Fibroblast of lung (primary cell): ENCODE results near the gene HPSE2. TPM values are rescaled to one million over a fixed set of nuclear protein-coding genes. Genes with fewer than 3 reads are reported as not detected.

Experiments used
- DNase-seq, 2 donors: peaks; one replicate each; pipeline versions ENCODE4 v3.0.0 to v3.0.0-alpha.2; 2010; ENCODE audit warnings: low read depth in 2 of 2
- H2AFZ ChIP-seq: 2 replicates; pipeline ENCODE4 v1.5.1; 2012; ENCODE audit warnings: low read length, control low read depth, inconsistent platforms
- H3K27ac ChIP-seq: 2 replicates; pipeline ENCODE4 v1.5.1; 2011; ENCODE audit warnings: low read length, control low read depth; ENCODE audit not compliant: insufficient read depth
- H3K27me3 ChIP-seq: 2 replicates; pipeline ENCODE4 v1.5.1; 2011; ENCODE audit warnings: mild to moderate bottlenecking, low read length; ENCODE audit not compliant: control insufficient read depth, insufficient read depth
- H3K36me3 ChIP-seq: 2 replicates; pipeline ENCODE4 v1.5.1; 2011; ENCODE audit warnings: low read length; ENCODE audit not compliant: control insufficient read depth, insufficient read depth
- H3K4me1 ChIP-seq: 2 replicates; pipeline ENCODE4 v1.5.1; 2011; ENCODE audit warnings: low read length; ENCODE audit not compliant: control insufficient read depth, insufficient read depth; ENCODE audit errors: extremely low read depth
- H3K4me2 ChIP-seq: 2 replicates; pipeline ENCODE4 v1.5.1; 2011; ENCODE audit warnings: low read length, control low read depth; ENCODE audit not compliant: insufficient read depth; ENCODE audit errors: extremely low read depth
- H3K4me3 ChIP-seq, 4 experiments: fragments of 200-600 bp in 1 of 4; sonication (generic) in 1 of 4; replicated peaks in 1 of 4; 2 replicates each; pipeline ENCODE4 v1.5.1; 2011 to 2016; ENCODE audit warnings: low read length in 4 of 4, low read depth in 3 of 4, mild to moderate bottlenecking in 3 of 4, control low read depth in 2 of 4, inconsistent platforms in 1 of 4, mixed read lengths in 1 of 4; ENCODE audit not compliant: insufficient read depth in 1 of 4; ENCODE audit errors: control extremely low read depth in 1 of 4
- H3K79me2 ChIP-seq: 2 replicates; pipeline ENCODE4 v1.5.1; 2012; ENCODE audit warnings: mild to moderate bottlenecking, low read length, inconsistent platforms; ENCODE audit not compliant: control insufficient read depth, insufficient read depth
- H3K9ac ChIP-seq: 2 replicates; pipeline ENCODE4 v1.5.1; 2011; ENCODE audit warnings: mild to moderate bottlenecking, low read length, control low read depth; ENCODE audit not compliant: insufficient read depth
- H3K9me3 ChIP-seq: 2 replicates; pipeline ENCODE4 v1.5.1; 2012; ENCODE audit warnings: low read depth, low read length; ENCODE audit not compliant: control insufficient read depth, insufficient read depth
- H4K20me1 ChIP-seq: 2 replicates; pipeline ENCODE4 v1.5.1; 2011; ENCODE audit warnings: low read length; ENCODE audit not compliant: control insufficient read depth, insufficient read depth; ENCODE audit errors: extremely low read depth
- EZH2 ChIP-seq: IDR thresholded peaks from 2 replicates; pipeline ENCODE4 v1.5.1; 2012; ENCODE audit warnings: low read length, control low read depth, mild to moderate bottlenecking; ENCODE audit errors: missing control alignments
- polyA plus RNA-seq, 2 donors: library from polyadenylated mRNA; depleted of rRNA in 1 of 2; stranded (reverse) in 1 of 2; unstranded in 1 of 2; fragments of >200 nt; gene quantifications; 2 replicates each; pipeline ENCODE4 v1.2.1, GENCODE V29; 2011 to 2012; ENCODE audit warnings: missing spikeins in 1 of 2
- total RNA-seq: library from RNA; depleted of rRNA; stranded (reverse); fragments of >200 nt; gene quantifications from 2 replicates; pipeline ENCODE4 v1.2.1, GENCODE V29; 2014
- TF ChIP-seq, protein P1 (sequence below), 2 donors: IDR thresholded peaks in 1 of 2; conservative IDR thresholded peaks in 1 of 2; 1 replicate in 1 of 2; 2 replicates in 1 of 2; pipeline ENCODE4 v1.5.1; 2011 to 2012; ENCODE audit warnings: low read length in 2 of 2, control low read depth in 1 of 2, inconsistent platforms in 1 of 2, low read depth in 1 of 2, mild to moderate bottlenecking in 1 of 2

HPSE2 gene
- total and polyA plus RNA-seq, 2 donors (not counting 1 experiment from before 2014, with no cell fraction given): 0.02 to 0.17 TPM

DNA sequence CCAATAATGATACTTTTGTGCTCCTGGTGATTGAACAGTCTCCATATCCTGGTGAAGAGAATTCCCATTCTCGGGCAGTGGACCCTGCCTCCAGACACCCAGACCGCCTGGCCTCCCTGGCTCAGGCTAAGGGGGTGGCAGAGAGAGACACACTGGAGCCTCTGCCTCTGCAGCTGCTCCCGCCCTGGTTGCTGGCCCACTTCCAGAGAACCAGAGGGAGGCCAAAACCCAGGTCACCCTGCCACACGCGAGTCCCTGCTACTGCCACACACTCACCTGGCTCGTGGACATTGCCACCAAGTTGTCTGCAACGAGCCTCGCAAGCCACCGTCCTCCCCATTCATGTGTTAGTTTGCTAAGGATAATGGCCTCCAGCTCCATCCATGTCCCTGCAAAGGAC, 221.8 kb downstream of the HPSE2 start:
- Histone ChIP-seq H2AFZ (no peak overlapping the region), H3K27ac (no peak overlapping the region), H3K79me2 (no peaks in the 10 kb centered on the region), H3K4me2 (no peak overlapping the region), H3K4me3 (no peak overlapping the region), H3K27me3 (no peaks in the 10 kb centered on the region), H3K36me3 (no peaks in the 10 kb centered on the region), H4K20me1 (no peaks in the 10 kb centered on the region), H3K9ac (no peak overlapping the region), H3K9me3 (no peaks in the 10 kb centered on the region), H3K4me1 (no peaks in the 10 kb centered on the region)
- TF ChIP-seq EZH2: no peak
- TF ChIP-seq, protein P1, sequence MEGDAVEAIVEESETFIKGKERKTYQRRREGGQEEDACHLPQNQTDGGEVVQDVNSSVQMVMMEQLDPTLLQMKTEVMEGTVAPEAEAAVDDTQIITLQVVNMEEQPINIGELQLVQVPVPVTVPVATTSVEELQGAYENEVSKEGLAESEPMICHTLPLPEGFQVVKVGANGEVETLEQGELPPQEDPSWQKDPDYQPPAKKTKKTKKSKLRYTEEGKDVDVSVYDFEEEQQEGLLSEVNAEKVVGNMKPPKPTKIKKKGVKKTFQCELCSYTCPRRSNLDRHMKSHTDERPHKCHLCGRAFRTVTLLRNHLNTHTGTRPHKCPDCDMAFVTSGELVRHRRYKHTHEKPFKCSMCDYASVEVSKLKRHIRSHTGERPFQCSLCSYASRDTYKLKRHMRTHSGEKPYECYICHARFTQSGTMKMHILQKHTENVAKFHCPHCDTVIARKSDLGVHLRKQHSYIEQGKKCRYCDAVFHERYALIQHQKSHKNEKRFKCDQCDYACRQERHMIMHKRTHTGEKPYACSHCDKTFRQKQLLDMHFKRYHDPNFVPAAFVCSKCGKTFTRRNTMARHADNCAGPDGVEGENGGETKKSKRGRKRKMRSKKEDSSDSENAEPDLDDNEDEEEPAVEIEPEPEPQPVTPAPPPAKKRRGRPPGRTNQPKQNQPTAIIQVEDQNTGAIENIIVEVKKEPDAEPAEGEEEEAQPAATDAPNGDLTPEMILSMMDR (conservative IDR thresholded peaks at IDR 0.05 in 1 of 2, IDR thresholded peaks at IDR 0.05 in 1 of 2; ENCODE audit: low read depth in 1 of 2, low read length in 2 of 2): no peak
- DNase-seq: no peak

DNA sequence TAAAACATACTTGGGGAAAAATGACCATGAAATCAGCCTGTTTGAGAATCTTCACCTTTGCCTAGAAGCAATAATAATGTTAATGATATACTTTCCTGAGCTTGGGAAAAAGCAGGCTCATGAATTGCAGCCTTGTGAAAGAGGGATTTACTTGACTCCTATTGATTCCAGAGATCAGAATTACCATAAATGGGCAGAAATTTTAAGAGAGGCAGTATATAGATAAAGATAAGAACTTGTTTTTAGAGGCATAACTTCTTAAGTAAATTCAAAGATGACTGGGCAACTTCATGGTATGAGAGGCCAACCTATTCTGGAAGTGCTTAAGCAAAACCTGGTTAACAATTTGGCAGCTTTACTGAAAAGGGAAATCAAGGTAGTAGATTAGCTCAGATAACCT, 225.4 kb downstream of the HPSE2 start:
- TF ChIP-seq, protein P1 (conservative IDR thresholded peaks at IDR 0.05 in 1 of 2, IDR thresholded peaks at IDR 0.05 in 1 of 2; ENCODE audit: low read depth in 1 of 2, low read length in 2 of 2): no peak
- no peak for TF ChIP-seq EZH2
- Histone ChIP-seq H3K4me1 (no peaks in the 10 kb centered on the region), H3K4me2 (no peak overlapping the region), H3K36me3 (no peaks in the 10 kb centered on the region), H4K20me1 (no peaks in the 10 kb centered on the region), H3K79me2 (no peaks in the 10 kb centered on the region), H3K9me3 (no peaks in the 10 kb centered on the region), H2AFZ (no peak overlapping the region), H3K9ac (no peak overlapping the region), H3K27ac (no peak overlapping the region), H3K27me3 (no peaks in the 10 kb centered on the region), H3K4me3 (no peak overlapping the region)
- DNase-seq: no peak

DNA sequence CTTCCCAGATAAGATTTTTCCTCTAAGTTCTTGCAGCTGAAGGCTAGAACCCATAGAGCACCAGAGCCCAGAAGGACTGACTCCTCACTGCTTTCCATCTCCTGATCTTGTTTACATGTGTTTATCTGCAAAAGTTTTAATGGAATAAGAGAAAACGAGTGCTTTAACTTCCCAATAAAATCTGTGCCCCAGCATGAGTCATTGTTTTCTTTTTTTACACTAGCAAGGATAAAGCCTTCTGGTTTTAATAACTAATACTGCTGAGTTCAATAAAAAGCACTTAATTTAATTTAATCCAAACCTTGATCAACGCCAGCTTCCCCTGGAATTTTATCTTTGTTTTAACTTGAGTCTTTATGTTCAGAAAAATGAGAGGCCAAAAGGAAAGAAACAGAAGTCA, 227.6 kb downstream of the HPSE2 start:
- no peaks in the 10 kb centered on the region for H3K27me3 ChIP-seq
- TF ChIP-seq, protein P1 (conservative IDR thresholded peaks at IDR 0.05 in 1 of 2, IDR thresholded peaks at IDR 0.05 in 1 of 2; ENCODE audit: low read depth in 1 of 2, low read length in 2 of 2): no peak
- no peak for TF ChIP-seq EZH2
- H3K4me2 ChIP-seq: no peak overlapping the region
- H3K36me3 ChIP-seq: no peaks in the 10 kb centered on the region
- H3K9ac ChIP-seq: no peak overlapping the region
- H3K79me2 ChIP-seq: no peaks in the 10 kb centered on the region
- no peak overlapping the region for H2AFZ ChIP-seq
- H3K4me1 ChIP-seq: no peaks in the 10 kb centered on the region
- no peak overlapping the region for H3K27ac ChIP-seq
- peak in 1 of 2 donors; percentile 9 for DNase-seq
- no peaks in the 10 kb centered on the region for H4K20me1 ChIP-seq
- no peak overlapping the region for H3K4me3 ChIP-seq
- H3K9me3 ChIP-seq: no peaks in the 10 kb centered on the region
